Upper lobe of left lung (tissue), 6 donors: ENCODE results near the gene FLYWCH2. TPM values are rescaled to one million over a fixed set of nuclear protein-coding genes. Genes with fewer than 3 reads are reported as not detected.
A peak's percentile ranks its signal among the peaks of the same experiment; 100 is the strongest.

Experiments used
- ATAC-seq, 2 donors: fragments of 200-7000 bp; cut with Tn5 transposase; one replicate each; pipeline ENCODE4 v1.9.1; 2022; ENCODE audit warnings: mild to moderate bottlenecking in 2 of 2, moderate library complexity in 2 of 2; ENCODE audit not compliant: low FRiP score in 2 of 2
- DNase-seq, 2 donors: peaks; one replicate each; pipeline ENCODE4 v3.0.0-alpha.2; 2019 to 2020
- H3K27ac ChIP-seq, 4 donors: fragments of 200-600 bp; sonication (generic); one replicate each; pipeline ENCODE4 v1.5.1; 2016 to 2019
- H3K27me3 ChIP-seq, 4 donors: fragments of 200-600 bp; sonication (generic); one replicate each; pipeline ENCODE4 v1.5.1; 2017 to 2019
- H3K36me3 ChIP-seq, 4 donors: fragments of 200-600 bp; sonication (generic); one replicate each; pipeline ENCODE4 v1.5.1; 2016 to 2019
- H3K4me1 ChIP-seq, 4 donors: fragments of 200-600 bp; sonication (generic); one replicate each; pipeline ENCODE4 v1.5.1; 2018 to 2019
- H3K4me3 ChIP-seq, 4 donors: fragments of 200-600 bp; sonication (generic); one replicate each; pipeline ENCODE4 v1.5.1; 2017 to 2019; ENCODE audit warnings: mild to moderate bottlenecking in 2 of 4, moderate library complexity in 1 of 4
- H3K9me3 ChIP-seq, 4 donors: fragments of 200-600 bp; sonication (generic); one replicate each; pipeline ENCODE4 v1.5.1; 2018 to 2019
- CTCF ChIP-seq, 6 experiments: fragments of 450-650 bp in 4 of 6; fragments of 200-600 bp in 2 of 6; sonication (generic) in 2 of 6; IDR thresholded peaks; one replicate each; pipeline ENCODE4 v1.5.1; 2016 to 2019; ENCODE audit warnings: antibody characterized with exemption in 6 of 6
- EP300 ChIP-seq, 4 donors: sonication (generic); formaldehyde crosslinking; IDR thresholded peaks; one replicate each; pipeline ENCODE4 v1.5.1; 2017; ENCODE audit warnings: antibody characterized with exemption in 4 of 4, control low read depth in 2 of 4
- POLR2A ChIP-seq, 4 donors: fragments of 450-650 bp; IDR thresholded peaks; one replicate each; pipeline ENCODE4 v1.5.1; 2016 to 2017; ENCODE audit warnings: antibody characterized with exemption in 4 of 4, mild to moderate bottlenecking in 2 of 4
- POLR2AphosphoS5 ChIP-seq, 2 donors: sonication (generic); formaldehyde crosslinking; IDR thresholded peaks; one replicate each; pipeline ENCODE4 v1.5.1; 2017; ENCODE audit warnings: antibody characterized with exemption in 2 of 2
- WGBS, 2 donors: methylation state at CpG; one replicate each; pipeline ENCODE4 v1.1.5; 2017 to 2018; 5-methylcytosine and 5-hydroxymethylcytosine counted together
- total RNA-seq, 6 donors: library from RNA; depleted of rRNA in 4 of 6; stranded (reverse); fragments of >200 nt in 4 of 6; gene quantifications; one replicate each; pipeline versions ENCODE4 v1.1.0 to v1.2.1, GENCODE V29; 2016 to 2021
- donor health status: DM: no; HTN: no; CAD: no; lungs with moderate emphysema.
- donor health status: DM: no; HTN: yes; CAD: no; lungs with severe emphysema.

FLYWCH2 gene
- total RNA-seq, 6 donors from 2014 or later, result 31.2 to 70.1 (median 39.7) TPM

- no peaks in the 10 kb centered on the region for H3K27me3 ChIP-seq
- no peak overlapping the region for H3K4me3 ChIP-seq
- 93 to 95% methylated on average over 9 to 15 of the region's 16 CpGs for WGBS, 2 donors
These were observed 30.8 kb upstream of the FLYWCH2 start for GRCh38 chr16:2852003-2852730.

GRCh38 chr16:2852731-2853507, 30.1 kb upstream of the FLYWCH2 start:
- H3K4me3 ChIP-seq, result no peak overlapping the region
- WGBS, 2 donors, result 51 to 66% methylated on average over 22 to 50 of the region's 56 CpGs
- no peak overlapping the region for H3K27ac ChIP-seq
- no peak for ATAC-seq
- DNase-seq, result peak in 1 of 2 donors; percentile 70
- no peak for TF ChIP-seq POLR2A (IDR thresholded peaks at IDR 0.05)
- TF ChIP-seq EP300 (IDR thresholded peaks at IDR 0.05), result no peak
- TF ChIP-seq POLR2AphosphoS5 (IDR thresholded peaks at IDR 0.05), result no peak
- no peak for TF ChIP-seq CTCF (IDR thresholded peaks at IDR 0.05)
- peaks cover 0 to 1% (median under 1%) of the 10 kb centered on the region in 4 donors for H3K27me3 ChIP-seq
- peaks cover 0 to 6% (median 0%) of the 10 kb centered on the region in 4 donors for H3K36me3 ChIP-seq
- H3K9me3 ChIP-seq, result peaks cover 0 to 12% (median 5%) of the 10 kb centered on the region in 4 donors
- peaks cover 0 to 14% (median 4%) of the 10 kb centered on the region in 4 donors for H3K4me1 ChIP-seq

More at GRCh38 chr16:2852003-2852730, 30.8 kb upstream of the FLYWCH2 start:
- no peak for TF ChIP-seq CTCF (IDR thresholded peaks at IDR 0.05)
- TF ChIP-seq POLR2AphosphoS5 (IDR thresholded peaks at IDR 0.05), result no peak
- TF ChIP-seq EP300 (IDR thresholded peaks at IDR 0.05), result no peak
- no peak for TF ChIP-seq POLR2A (IDR thresholded peaks at IDR 0.05)
- H3K9me3 ChIP-seq, result peaks cover 0 to 12% (median 5%) of the 10 kb centered on the region in 4 donors
- ATAC-seq (no peak), DNase-seq (peak in 1 of 2 donors; percentile 52)
- H3K4me1 ChIP-seq, result peaks cover 0 to 7% (median 0%) of the 10 kb centered on the region in 4 donors
- H3K36me3 ChIP-seq, result peaks cover 0 to 6% (median 0%) of the 10 kb centered on the region in 4 donors
- H3K27ac ChIP-seq, result no peak overlapping the region

- Histone ChIP-seq H3K9me3 (peaks cover 0 to 12% (median 5%) of the 10 kb centered on the region in 4 donors), H3K27me3 (peaks cover 0 to 7% (median 2%) of the 10 kb centered on the region in 4 donors), H3K36me3 (peaks cover 0 to 6% (median 0%) of the 10 kb centered on the region in 4 donors), H3K27ac (no peak overlapping the region), H3K4me3 (no peak overlapping the region), H3K4me1 (peaks cover 0 to 20% (median 4%) of the 10 kb centered on the region in 4 donors)
- TF ChIP-seq CTCF (IDR thresholded peaks at IDR 0.05) (no peak), POLR2A (IDR thresholded peaks at IDR 0.05) (no peak), POLR2AphosphoS5 (IDR thresholded peaks at IDR 0.05) (no peak), EP300 (IDR thresholded peaks at IDR 0.05) (no peak)
- no peak for ATAC-seq
- peak in 1 of 2 donors; percentile 41 for DNase-seq
- 70 to 84% methylated on average over 11 to 18 of the region's 18 CpGs for WGBS, 2 donors
These were observed 29.4 kb upstream of the FLYWCH2 start for GRCh38 chr16:2853531-2854073.

- H3K27ac ChIP-seq, result no peak overlapping the region
- no peak for ATAC-seq
- peaks cover 0 to 20% (median 6%) of the 10 kb centered on the region in 4 donors for H3K4me1 ChIP-seq
- TF ChIP-seq EP300 (IDR thresholded peaks at IDR 0.05), result no peak
- TF ChIP-seq CTCF (IDR thresholded peaks at IDR 0.05), result peak in 3 of 6 experiments; percentile 10 to 40 (median 16)
- no peak for TF ChIP-seq POLR2A (IDR thresholded peaks at IDR 0.05)
- TF ChIP-seq POLR2AphosphoS5 (IDR thresholded peaks at IDR 0.05), result no peak
- no peak overlapping the region for H3K4me3 ChIP-seq
- DNase-seq, result no peak
- H3K27me3 ChIP-seq, result peaks cover 0 to 7% (median 2%) of the 10 kb centered on the region in 4 donors
- 59 to 85% methylated on average over 5 of the region's 5 CpGs for WGBS, 2 donors
- H3K9me3 ChIP-seq, result peaks cover 0 to 12% (median 5%) of the 10 kb centered on the region in 4 donors
- peaks cover 0 to 6% (median 0%) of the 10 kb centered on the region in 4 donors for H3K36me3 ChIP-seq
These were observed 28.2 kb upstream of the FLYWCH2 start for GRCh38 chr16:2854700-2855309.
